PC-3 (cell line): Measurements from ENCODE around the gene ABLIM1. TPM values are rescaled to one million over a fixed set of nuclear protein-coding genes. Genes with fewer than 3 reads are reported as not detected.
A peak's percentile ranks its signal among the peaks of the same experiment; 100 is the strongest.

ENCODE experiments used
- ATAC-seq: fragments of 200-7000 bp; cut with Tn5 transposase; 2 replicates; pipeline ENCODE4 v1.9.1; 2020; ENCODE audit warnings: mild to moderate bottlenecking, moderate library complexity
- BruUV-seq: library from RNA; stranded (reverse); fragments of 400-500 nt; replicated peaks from 2 replicates; lab custom pipeline; 2021; lab: Mats Ljungman, UMichigan
- CTCF ChIA-PET: fragments of 300-600 bp; sonication (Branson Sonifier 250); formaldehyde crosslinking; loops from one replicate; lab custom pipeline; 2022; ENCODE audit warnings: antibody characterized with exemption; lab: Charles Lee
- POLR2A ChIA-PET: fragments of 300-600 bp; sonication (Branson Sonifier 250); formaldehyde crosslinking; loops from one replicate; lab custom pipeline; 2022; ENCODE audit warnings: antibody characterized with exemption; ENCODE audit not compliant: unreplicated experiment; lab: Charles Lee
- DNase-seq: peaks from one replicate; pipeline ENCODE4 v3.0.0-alpha.2; 2015
- H2AFZ ChIP-seq: fragments of 300-600 bp; sonication (generic); 2 replicates; pipeline ENCODE4 v1.6.0; 2016; ENCODE audit warnings: antibody characterized with exemption, low read length
- H3F3A ChIP-seq: fragments of 300-600 bp; sonication (generic); one replicate; pipeline ENCODE4 v1.6.0; 2017; ENCODE audit warnings: antibody characterized with exemption, low read length, control low read depth, mild to moderate bottlenecking; ENCODE audit not compliant: unreplicated experiment
- H3K27ac ChIP-seq: fragments of 300-600 bp; sonication (generic); 2 replicates; pipeline ENCODE4 v1.5.1; 2016; ENCODE audit warnings: mild to moderate bottlenecking, low read length
- H3K27me3 ChIP-seq: fragments of 300-600 bp; sonication (generic); 2 replicates; pipeline ENCODE4 v1.6.1; 2016; ENCODE audit warnings: low read length, mixed read lengths
- H3K36me3 ChIP-seq: fragments of 300-600 bp; sonication (generic); 2 replicates; pipeline ENCODE4 v1.6.1; 2016; ENCODE audit warnings: low read depth, mixed run types, low read length, mixed read lengths
- H3K4me1 ChIP-seq: fragments of 300-600 bp; sonication (generic); 2 replicates; pipeline ENCODE4 v1.5.1; 2016; ENCODE audit warnings: low read length; ENCODE audit not compliant: insufficient read depth
- H3K4me2 ChIP-seq: fragments of 300-600 bp; sonication (generic); 2 replicates; pipeline ENCODE4 v1.6.0; 2016; ENCODE audit warnings: low read length
- H3K4me3 ChIP-seq: fragments of 300-600 bp; sonication (generic); 2 replicates; pipeline ENCODE4 v1.5.1; 2016; ENCODE audit warnings: mild to moderate bottlenecking, low read length, mixed read lengths
- H3K79me2 ChIP-seq: fragments of 300-600 bp; sonication (generic); 2 replicates; pipeline ENCODE4 v1.6.1; 2017; ENCODE audit warnings: low read length, mixed read lengths
- H3K9ac ChIP-seq: fragments of 300-600 bp; sonication (generic); 2 replicates; pipeline ENCODE4 v1.6.0; 2016; ENCODE audit warnings: mild to moderate bottlenecking, low read length
- H3K9me2 ChIP-seq: fragments of 300-600 bp; sonication (generic); replicated peaks from 2 replicates; pipeline ENCODE4 v1.6.1; 2016; ENCODE audit warnings: mixed run types, low read length, mixed read lengths
- H3K9me3 ChIP-seq: fragments of 300-600 bp; sonication (generic); 2 replicates; pipeline ENCODE4 v1.6.1; 2016; ENCODE audit warnings: low read length, mixed read lengths
- H4K20me1 ChIP-seq: fragments of 300-600 bp; sonication (generic); 2 replicates; pipeline ENCODE4 v1.6.1; 2016; ENCODE audit warnings: low read length, mixed read lengths
- CTCF ChIP-seq: fragments of 300-600 bp; sonication (generic); conservative IDR thresholded peaks from 2 replicates; pipeline ENCODE4 v1.5.1; 2017; ENCODE audit warnings: antibody characterized with exemption, low read depth, mild to moderate bottlenecking, low read length
- EZH2 ChIP-seq: fragments of 300-600 bp; sonication (generic); IDR thresholded peaks from one replicate; pipeline ENCODE4 v1.6.1; 2017; ENCODE audit warnings: antibody characterized with exemption, mild to moderate bottlenecking, low read length; ENCODE audit not compliant: unreplicated experiment
- EZH2phosphoT487 ChIP-seq: fragments of 300-600 bp; sonication (generic); IDR thresholded peaks from 2 replicates; pipeline ENCODE4 v1.6.1; 2018; ENCODE audit warnings: mild to moderate bottlenecking, antibody characterized with exemption, low read length, borderline replicate concordance
- intact Hi-C: fragments of 100-400 bp; cut with micrococcal nuclease; formaldehyde crosslinking; loops from 2 replicates; pipeline ENCODE4 v1.9.0; 2023
- total RNA-seq: library from RNA; depleted of rRNA; stranded (reverse); fragments of >200 nt; gene quantifications from 2 replicates; pipeline ENCODE4 v1.2.3, GENCODE V29; 2014

ABLIM1 gene
- total RNA-seq, 1 experiment from 2014 or later: 12.3 TPM

- TF ChIP-seq CTCF: no peak
- no peak for TF ChIP-seq EZH2
- TF ChIP-seq EZH2phosphoT487: no peak
- no peak overlapping the region for H3K4me3 ChIP-seq
- CTCF ChIA-PET: no interaction called here
- no peaks in the 10 kb centered on the region for H4K20me1 ChIP-seq
- BruUV-seq: no TSS peak
- H3K36me3 ChIP-seq: no peaks in the 10 kb centered on the region
- H3K4me2 ChIP-seq: no peak overlapping the region
- no peak overlapping the region for H3K27ac ChIP-seq
- H3K79me2 ChIP-seq: no peaks in the 10 kb centered on the region
- no peaks in the 10 kb centered on the region for H3K9me2 ChIP-seq
- no peaks in the 10 kb centered on the region for H3K9me3 ChIP-seq
- no peaks in the 10 kb centered on the region for H3F3A ChIP-seq
- ATAC-seq (no peak), DNase-seq (no peak)
- no peak overlapping the region for H3K9ac ChIP-seq
- H3K4me1 ChIP-seq: peaks cover 14% of the 10 kb centered on the region
- intact Hi-C loops: loop anchor here (2.0 kb wide), 2 partner anchors 232 to 316 kb away; no protein-coding TSS in a partner anchor
- H3K27me3 ChIP-seq: no peaks in the 10 kb centered on the region
- POLR2A ChIA-PET: no interaction called here
- H2AFZ ChIP-seq: no peak overlapping the region
These were observed 187.7 kb downstream of the ABLIM1 start for GRCh38 chr10:114470361-114470760.

- CTCF ChIA-PET: interaction anchor here (1.0 kb wide), 1 partner anchor 155 kb away, joined by 9 read pairs; no protein-coding TSS in a partner anchor
- intact Hi-C loops: no loop called here
These were observed 199.1 kb downstream of the ABLIM1 start for GRCh38 chr10:114458955-114459354.

More at GRCh38 chr10:114458955-114459354, 199.1 kb downstream of the ABLIM1 start:
- no peaks in the 10 kb centered on the region for H3K36me3 ChIP-seq
- H3K4me1 ChIP-seq: no peaks in the 10 kb centered on the region
- peak; percentile 47 for DNase-seq
- H3K27ac ChIP-seq: no peak overlapping the region
- no peak overlapping the region for H3K9ac ChIP-seq
- H3F3A ChIP-seq: no peaks in the 10 kb centered on the region
- no peak overlapping the region for H3K4me3 ChIP-seq
- TF ChIP-seq EZH2 (no peak), CTCF (peak; percentile 66)
- H3K9me2 ChIP-seq: no peaks in the 10 kb centered on the region
- H3K79me2 ChIP-seq: no peaks in the 10 kb centered on the region
- no peaks in the 10 kb centered on the region for H3K27me3 ChIP-seq
- H2AFZ ChIP-seq: 0 out of 2 replicates have a peak overlapping the region, but pooled peaks have one; percentile 50
- no peaks in the 10 kb centered on the region for H4K20me1 ChIP-seq
- peak; percentile 56 for ATAC-seq
- BruUV-seq: no TSS peak
- POLR2A ChIA-PET: no interaction called here
- H3K4me2 ChIP-seq: no peak overlapping the region
- H3K9me3 ChIP-seq: no peaks in the 10 kb centered on the region
